ENCODE results near the gene GRIK2. TPM values are rescaled to one million over a fixed set of nuclear protein-coding genes. Genes with fewer than 3 reads are reported as not detected.
"Not testable (repeated sequence)": the region's sequence is repeated elsewhere in the genome, so short reads cannot be mapped to it uniquely, and the experiment has no call there.

Gene GRIK2
- total RNA-seq, 1 donor from 2014 or later: 95.5 TPM

- TF ChIP-seq CTCF (IDR thresholded peaks at IDR 0.05; ENCODE audit: partially characterized antibody, unreplicated experiment): no peak
- Mint-ChIP-seq H3K27ac (ENCODE audit: unreplicated experiment) (no peak overlapping the region), H3K4me1 (ENCODE audit: low read depth, unreplicated experiment) (peaks cover 3% of the 10 kb centered on the region), H3K9me3 (ENCODE audit: unreplicated experiment) (peaks cover 2% of the 10 kb centered on the region), H3K4me3 (ENCODE audit: unreplicated experiment) (no peak overlapping the region), H3K27me3 (ENCODE audit: unreplicated experiment) (no peaks in the 10 kb centered on the region), H3K36me3 (ENCODE audit: unreplicated experiment) (no peaks in the 10 kb centered on the region)
- no peak for DNase-seq
Observed at GRCh38 chr6:101613556-101613955, 220.0 kb downstream of the GRIK2 start.

- Mint-ChIP-seq H3K27ac (ENCODE audit: unreplicated experiment) (no peak overlapping the region), H3K36me3 (ENCODE audit: unreplicated experiment) (no peaks in the 10 kb centered on the region), H3K4me3 (ENCODE audit: unreplicated experiment) (no peak overlapping the region), H3K27me3 (ENCODE audit: unreplicated experiment) (no peaks in the 10 kb centered on the region), H3K4me1 (ENCODE audit: low read depth, unreplicated experiment) (peaks cover 3% of the 10 kb centered on the region), H3K9me3 (ENCODE audit: unreplicated experiment) (peaks cover 2% of the 10 kb centered on the region)
- no peak for TF ChIP-seq CTCF (IDR thresholded peaks at IDR 0.05; ENCODE audit: partially characterized antibody, unreplicated experiment)
- no peak for DNase-seq
Observed at GRCh38 chr6:101614774-101615173, 221.3 kb downstream of the GRIK2 start.

- peaks cover 2% of the 10 kb centered on the region for H3K27me3 Mint-ChIP-seq (ENCODE audit: unreplicated experiment)
- peaks cover 9% of the 10 kb centered on the region for H3K4me1 Mint-ChIP-seq (ENCODE audit: low read depth, unreplicated experiment)
- H3K36me3 Mint-ChIP-seq (ENCODE audit: unreplicated experiment): no peaks in the 10 kb centered on the region
- no peak overlapping the region for H3K4me3 Mint-ChIP-seq (ENCODE audit: unreplicated experiment)
- DNase-seq: peak; percentile 49
- H3K9me3 Mint-ChIP-seq (ENCODE audit: unreplicated experiment): no peaks in the 10 kb centered on the region
- no peak for TF ChIP-seq CTCF (IDR thresholded peaks at IDR 0.05; ENCODE audit: partially characterized antibody, unreplicated experiment)
- no peak overlapping the region for H3K27ac Mint-ChIP-seq (ENCODE audit: unreplicated experiment)
Observed at GRCh38 chr6:101626269-101626668, 232.8 kb downstream of the GRIK2 start.

GRCh38 chr6:101630941-101631340 is 237.4 kb downstream of the GRIK2 start:
- H3K36me3 Mint-ChIP-seq (ENCODE audit: unreplicated experiment): no peaks in the 10 kb centered on the region

GRCh38 chr6:101633081-101633480 is 239.6 kb downstream of the GRIK2 start:
- DNase-seq: no peak
- no peaks in the 10 kb centered on the region for H3K9me3 Mint-ChIP-seq (ENCODE audit: unreplicated experiment)
- no peaks in the 10 kb centered on the region for H3K4me1 Mint-ChIP-seq (ENCODE audit: low read depth, unreplicated experiment)
- H3K27ac Mint-ChIP-seq (ENCODE audit: unreplicated experiment): no peak overlapping the region
- H3K27me3 Mint-ChIP-seq (ENCODE audit: unreplicated experiment): no peaks in the 10 kb centered on the region
- TF ChIP-seq CTCF (IDR thresholded peaks at IDR 0.05; ENCODE audit: partially characterized antibody, unreplicated experiment): no peak
- H3K4me3 Mint-ChIP-seq (ENCODE audit: unreplicated experiment): no peak overlapping the region
- no peaks in the 10 kb centered on the region for H3K36me3 Mint-ChIP-seq (ENCODE audit: unreplicated experiment)

More at GRCh38 chr6:101630941-101631340, 237.4 kb downstream of the GRIK2 start:
- H3K27ac Mint-ChIP-seq (ENCODE audit: unreplicated experiment): no peak overlapping the region
- peaks cover 6% of the 10 kb centered on the region for H3K4me1 Mint-ChIP-seq (ENCODE audit: low read depth, unreplicated experiment)
- H3K9me3 Mint-ChIP-seq (ENCODE audit: unreplicated experiment): no peaks in the 10 kb centered on the region
- no peak overlapping the region for H3K4me3 Mint-ChIP-seq (ENCODE audit: unreplicated experiment)
- H3K27me3 Mint-ChIP-seq (ENCODE audit: unreplicated experiment): peaks cover 2% of the 10 kb centered on the region
- DNase-seq: no peak
- no peak for TF ChIP-seq CTCF (IDR thresholded peaks at IDR 0.05; ENCODE audit: partially characterized antibody, unreplicated experiment)

- H3K4me3 Mint-ChIP-seq (ENCODE audit: unreplicated experiment); H3K4me1 Mint-ChIP-seq (ENCODE audit: low read depth, unreplicated experiment); H3K27ac Mint-ChIP-seq (ENCODE audit: unreplicated experiment); H3K27me3 Mint-ChIP-seq (ENCODE audit: unreplicated experiment); H3K9me3 Mint-ChIP-seq (ENCODE audit: unreplicated experiment); H3K36me3 Mint-ChIP-seq (ENCODE audit: unreplicated experiment); DNase-seq: not testable (repeated sequence)
Observed at GRCh38 chr6:101638865-101639264, 245.4 kb downstream of the GRIK2 start.
